Naive thymus-derived CD8-positive, alpha-beta T cell (primary cell): Measurements from ENCODE around the gene CLDN34. TPM values are rescaled to one million over a fixed set of nuclear protein-coding genes. Genes with fewer than 3 reads are reported as not detected.

Experiments
- ATAC-seq, 2 donors: fragments of 150-1000 bp; cut with Tn5 transposase in 1 of 2; sonication (Bioruptor Pico), chemical (Tn5 transposase) in 1 of 2; 1 replicate in 1 of 2; 2 replicates in 1 of 2; pipeline ENCODE4 v1.10.0; 2021; ENCODE audit warnings: mild to moderate bottlenecking in 2 of 2, moderate library complexity in 2 of 2
- POLR2A ChIA-PET: fragments of 350-600 bp; sonication (Branson Sonifier 250); formaldehyde crosslinking; loops from one replicate; lab custom pipeline; 2021; ENCODE audit warnings: antibody characterized with exemption; lab: Charles Lee
- DNase-seq, 10 donors: peaks; one replicate each; pipeline versions ENCODE4 v3.0.0 to v3.0.0-alpha.2; 2020 to 2022
- H3K27ac Mint-ChIP-seq, 10 donors: one replicate each; pipeline ENCODE4 v1.8.0; 2020 to 2022; ENCODE audit warnings: mild to moderate bottlenecking in 10 of 10, mixed read lengths in 10 of 10, moderate library complexity in 4 of 10, inconsistent platforms in 1 of 10
- H3K27me3 Mint-ChIP-seq, 5 donors: one replicate each; pipeline ENCODE4 v1.8.0; 2021 to 2022; ENCODE audit warnings: mixed read lengths in 5 of 5
- H3K36me3 Mint-ChIP-seq, 3 donors: one replicate each; pipeline ENCODE4 v1.8.0; 2020 to 2022; ENCODE audit warnings: mixed read lengths in 3 of 3, mild to moderate bottlenecking in 2 of 3, inconsistent platforms in 1 of 3
- H3K4me1 Mint-ChIP-seq, 4 donors: one replicate each; pipeline ENCODE4 v1.8.0; 2021 to 2022; ENCODE audit warnings: mixed read lengths in 4 of 4
- H3K4me3 Mint-ChIP-seq, 10 donors: one replicate each; pipeline ENCODE4 v1.8.0; 2020 to 2022; ENCODE audit warnings: mild to moderate bottlenecking in 10 of 10, mixed read lengths in 10 of 10, moderate library complexity in 6 of 10, inconsistent platforms in 1 of 10
- H3K9me3 Mint-ChIP-seq, 9 donors: one replicate each; pipeline ENCODE4 v1.8.0; 2020 to 2022; ENCODE audit warnings: mixed read lengths in 9 of 9, mild to moderate bottlenecking in 3 of 9, inconsistent platforms in 1 of 9, moderate library complexity in 1 of 9
- polyA plus RNA-seq, 3 donors: library from polyadenylated mRNA; unstranded; fragments of 300-500 nt; fragmentation: Illumina TruSeq; gene quantifications; one replicate each; pipeline ENCODE4 v1.2.3, GENCODE V29; 2021
- total RNA-seq, 8 experiments: library from RNA in 2 of 8; stranded (reverse) in 2 of 8; gene quantifications; one replicate each; pipeline ENCODE4 v1.2.3 and lab custom pipeline; 2021 to 2026

CLDN34 gene
- total and polyA plus RNA-seq, 5 experiments from 2014 or later, result not detected

DNA sequence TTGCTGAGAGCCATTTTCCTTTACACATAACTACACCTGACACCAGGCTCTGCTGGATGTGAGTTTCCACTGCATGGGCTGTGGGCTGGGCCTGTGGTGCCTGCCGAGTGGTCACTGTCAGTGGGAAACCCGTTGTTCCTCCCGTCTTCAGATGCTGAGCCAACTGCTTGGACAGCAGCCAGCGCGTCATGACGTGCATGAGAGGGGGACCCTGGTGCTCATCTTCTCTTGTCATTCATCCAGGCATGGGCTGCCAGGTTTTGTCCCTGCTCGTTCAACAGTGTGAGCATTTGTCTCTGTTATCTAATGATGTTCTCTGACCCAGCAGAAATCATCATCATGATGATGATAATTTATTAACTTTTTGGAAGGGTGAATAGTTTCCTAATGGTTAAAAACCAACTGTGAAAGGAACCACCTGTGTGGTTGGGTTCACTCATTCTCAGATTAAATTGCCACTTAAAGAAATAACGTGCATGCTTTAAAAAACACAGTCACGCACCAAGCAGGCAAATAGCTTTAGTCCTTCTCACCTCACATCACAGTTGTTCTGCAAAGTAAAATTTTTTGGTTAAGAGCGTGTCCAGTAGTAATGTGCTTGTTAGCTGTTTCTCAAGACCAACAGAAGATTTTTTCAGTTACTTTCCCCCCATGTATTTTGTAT is 19.9 kb upstream of the CLDN34 start:
- peak overlapping the region in 1 of 10 donors; percentile 62 for H3K27ac Mint-ChIP-seq
- POLR2A ChIA-PET, result no interaction called here
- H3K4me1 Mint-ChIP-seq, result peaks cover 0 to 9% (median 4%) of the 10 kb centered on the region in 4 donors
- no peaks in the 10 kb centered on the region for H3K36me3 Mint-ChIP-seq
- ATAC-seq, result no peak
- no peak overlapping the region for H3K4me3 Mint-ChIP-seq
- DNase-seq, result no peak
- H3K27me3 Mint-ChIP-seq, result peaks cover 3 to 31% (median 12%) of the 10 kb centered on the region in 5 donors
- peaks cover 0 to 10% (median 2%) of the 10 kb centered on the region in 9 donors for H3K9me3 Mint-ChIP-seq

DNA sequence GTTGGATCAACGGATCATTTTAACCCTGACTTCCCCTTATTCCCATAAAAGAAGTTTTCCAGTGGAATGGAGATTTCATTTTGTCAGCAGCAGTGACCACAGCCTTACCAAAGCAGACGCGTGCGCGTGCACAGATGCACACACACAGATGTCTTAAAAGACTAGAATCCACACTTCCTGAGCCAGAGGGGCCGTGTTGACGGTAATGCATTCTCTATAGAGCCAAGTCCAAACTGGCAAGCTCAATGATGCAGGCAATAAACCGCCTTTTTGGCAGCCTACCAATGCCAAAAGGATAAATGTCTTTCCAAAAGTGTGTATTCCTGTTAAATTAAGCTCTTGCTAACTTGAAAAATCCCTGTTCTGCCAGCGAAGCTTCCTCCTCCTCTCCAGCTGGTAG is 18.8 kb upstream of the CLDN34 start:
- Mint-ChIP-seq H3K4me1 (peaks cover 0 to under 1% (median under 1%) of the 10 kb centered on the region in 4 donors), H3K9me3 (peaks cover 0 to 14% (median 3%) of the 10 kb centered on the region in 9 donors), H3K36me3 (no peaks in the 10 kb centered on the region), H3K4me3 (no peak overlapping the region), H3K27me3 (peaks cover 3 to 28% (median 10%) of the 10 kb centered on the region in 5 donors), H3K27ac (no peak overlapping the region)
- POLR2A ChIA-PET, result no interaction called here
- ATAC-seq, result no peak
- no peak for DNase-seq

- Mint-ChIP-seq H3K27me3 (peaks cover 3 to 11% (median 6%) of the 10 kb centered on the region in 5 donors), H3K4me3 (no peak overlapping the region), H3K36me3 (no peaks in the 10 kb centered on the region), H3K9me3 (peaks cover 0 to 30% (median 3%) of the 10 kb centered on the region in 9 donors), H3K4me1 (no peaks in the 10 kb centered on the region), H3K27ac (peak overlapping the region in 1 of 10 donors; percentile 56)
- POLR2A ChIA-PET, result no interaction called here
- DNase-seq (no peak), ATAC-seq (no peak)
These were observed 14.9 kb upstream of the CLDN34 start for GRCh38 chrX:9952300-9952699.

DNA sequence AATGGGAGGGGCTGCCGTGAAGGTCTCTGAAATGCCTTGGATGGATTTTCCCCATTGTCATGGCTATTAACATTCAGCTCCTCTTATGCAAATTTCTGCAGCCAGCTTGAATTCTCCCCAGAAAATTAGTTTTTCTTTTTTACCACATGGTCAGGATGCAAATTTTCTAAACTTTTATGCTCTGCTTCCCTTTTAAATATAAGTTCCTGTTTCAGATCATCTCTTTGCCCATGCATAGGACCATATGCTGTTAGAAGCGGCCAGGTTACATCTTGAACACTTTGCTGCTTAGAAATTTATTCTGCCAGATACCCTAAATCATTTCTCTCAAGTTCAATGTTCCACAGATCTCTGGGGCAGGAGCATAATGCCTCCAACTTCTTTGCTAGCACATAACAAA is 13.8 kb upstream of the CLDN34 start:
- DNase-seq, result no peak
- Mint-ChIP-seq H3K4me3 (no peak overlapping the region), H3K9me3 (peaks cover 0 to 31% (median 3%) of the 10 kb centered on the region in 9 donors), H3K4me1 (no peaks in the 10 kb centered on the region), H3K27me3 (peaks cover 3 to 14% (median 5%) of the 10 kb centered on the region in 5 donors), H3K27ac (no peak overlapping the region), H3K36me3 (no peaks in the 10 kb centered on the region)
- POLR2A ChIA-PET, result no interaction called here
- ATAC-seq, result no peak

- POLR2A ChIA-PET, result no interaction called here
- DNase-seq (no peak), ATAC-seq (no peak)
- no peak overlapping the region for H3K4me3 Mint-ChIP-seq
- no peaks in the 10 kb centered on the region for H3K36me3 Mint-ChIP-seq
- H3K9me3 Mint-ChIP-seq, result peaks cover 0 to 35% (median 3%) of the 10 kb centered on the region in 9 donors
- no peak overlapping the region for H3K27ac Mint-ChIP-seq
- peaks cover 3 to 24% (median 5%) of the 10 kb centered on the region in 5 donors for H3K27me3 Mint-ChIP-seq
- no peaks in the 10 kb centered on the region for H3K4me1 Mint-ChIP-seq
These were observed 11.7 kb upstream of the CLDN34 start for GRCh38 chrX:9955506-9955905.

DNA sequence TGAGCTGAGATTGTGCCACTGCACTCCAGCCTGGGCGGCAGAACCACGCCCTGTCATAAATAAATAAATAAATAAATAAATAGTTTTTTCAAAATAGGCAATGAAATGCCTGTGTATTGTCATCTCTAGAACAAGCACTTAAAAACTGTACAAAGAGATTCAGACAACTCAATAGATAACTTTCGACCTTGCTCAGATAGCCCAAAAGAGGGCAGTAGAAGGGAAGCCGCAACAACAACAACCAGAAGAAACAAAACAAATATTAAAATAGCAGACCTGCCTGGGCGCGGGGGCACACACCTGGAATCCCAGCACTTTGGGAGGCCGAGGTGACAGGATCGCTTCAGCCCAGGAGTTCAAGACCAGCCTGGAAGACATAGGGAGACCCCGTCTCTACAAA is 9.4 kb upstream of the CLDN34 start:
- no peak overlapping the region for H3K4me3 Mint-ChIP-seq
- peaks cover 3 to 14% (median 4%) of the 10 kb centered on the region in 5 donors for H3K27me3 Mint-ChIP-seq
- no peaks in the 10 kb centered on the region for H3K4me1 Mint-ChIP-seq
- no peak overlapping the region for H3K27ac Mint-ChIP-seq
- H3K36me3 Mint-ChIP-seq, result no peaks in the 10 kb centered on the region
- no peak for DNase-seq
- POLR2A ChIA-PET, result no interaction called here
- H3K9me3 Mint-ChIP-seq, result peaks cover 0 to 23% (median 0%) of the 10 kb centered on the region in 9 donors
- ATAC-seq, result no peak

GRCh38 chrX:9958183-9958582 is 9.0 kb upstream of the CLDN34 start:
- peaks cover 3 to 14% (median 4%) of the 10 kb centered on the region in 5 donors for H3K27me3 Mint-ChIP-seq
- no peak for DNase-seq
- H3K4me1 Mint-ChIP-seq, result no peaks in the 10 kb centered on the region
- no peak for ATAC-seq
- POLR2A ChIA-PET, result no interaction called here
- H3K9me3 Mint-ChIP-seq, result peaks cover 0 to 23% (median 0%) of the 10 kb centered on the region in 9 donors
- no peaks in the 10 kb centered on the region for H3K36me3 Mint-ChIP-seq
- no peak overlapping the region for H3K4me3 Mint-ChIP-seq
- no peak overlapping the region for H3K27ac Mint-ChIP-seq

- H3K9me3 Mint-ChIP-seq, result peaks cover 0 to 5% (median 0%) of the 10 kb centered on the region in 9 donors
- ATAC-seq, result no peak
- no peak for DNase-seq
- no peak overlapping the region for H3K4me3 Mint-ChIP-seq
- peak overlapping the region in 1 of 10 donors; percentile 34 for H3K27ac Mint-ChIP-seq
- POLR2A ChIA-PET, result no interaction called here
- H3K36me3 Mint-ChIP-seq, result no peaks in the 10 kb centered on the region
- peaks cover 5 to 25% (median 9%) of the 10 kb centered on the region in 5 donors for H3K27me3 Mint-ChIP-seq
- peaks cover 0 to 3% (median 0%) of the 10 kb centered on the region in 4 donors for H3K4me1 Mint-ChIP-seq
These were observed 5.4 kb upstream of the CLDN34 start for GRCh38 chrX:9961750-9962149.

- no peak overlapping the region for H3K4me3 Mint-ChIP-seq
- H3K27me3 Mint-ChIP-seq, result peaks cover 0 to 1% (median 0%) of the 10 kb centered on the region in 5 donors
- no peak for ATAC-seq
- DNase-seq, result no peak
- peaks cover 0 to 4% (median 0%) of the 10 kb centered on the region in 3 donors for H3K36me3 Mint-ChIP-seq
- peaks cover 0 to 14% (median 0%) of the 10 kb centered on the region in 9 donors for H3K9me3 Mint-ChIP-seq
- no peak overlapping the region for H3K27ac Mint-ChIP-seq
- POLR2A ChIA-PET, result interaction anchor here (0.7 kb wide), 1 partner anchor 752 kb away, joined by 3 read pairs; no protein-coding TSS in a partner anchor
- H3K4me1 Mint-ChIP-seq, result peaks cover 0 to 9% (median 0%) of the 10 kb centered on the region in 4 donors
These were observed 10.5 kb downstream of the CLDN34 start for GRCh38 chrX:9977635-9978034.

DNA sequence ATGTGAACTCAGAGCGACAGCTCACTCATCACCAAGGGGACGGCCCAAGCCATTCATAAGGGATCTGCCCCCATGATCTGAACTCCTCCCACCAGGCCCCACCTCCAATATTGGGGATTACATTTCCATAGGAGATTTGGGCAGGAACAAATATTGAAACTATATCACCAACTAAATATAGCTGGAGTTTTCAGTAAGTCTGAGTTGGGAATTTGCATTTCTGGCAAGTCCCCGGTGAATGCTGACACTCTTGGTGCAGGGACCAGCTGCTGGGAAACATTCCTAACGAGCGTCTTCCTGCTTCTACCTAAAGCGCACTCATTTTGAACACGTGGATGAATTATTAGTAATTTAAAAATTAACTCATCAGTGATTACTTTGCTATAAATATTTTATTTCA is 13.2 kb downstream of the CLDN34 start:
- POLR2A ChIA-PET, result no interaction called here
- Mint-ChIP-seq H3K9me3 (peaks cover 0 to 2% (median 0%) of the 10 kb centered on the region in 9 donors), H3K27me3 (peaks cover 0 to 9% (median 0%) of the 10 kb centered on the region in 5 donors), H3K4me3 (no peak overlapping the region), H3K4me1 (peaks cover 0 to 11% (median 0%) of the 10 kb centered on the region in 4 donors), H3K27ac (no peak overlapping the region), H3K36me3 (peaks cover 0 to 2% (median 0%) of the 10 kb centered on the region in 3 donors)
- DNase-seq (no peak), ATAC-seq (no peak)

GRCh38 chrX:9980927-9981326 is 13.8 kb downstream of the CLDN34 start:
- H3K9me3 Mint-ChIP-seq, result no peaks in the 10 kb centered on the region
- no peak for ATAC-seq
- H3K27ac Mint-ChIP-seq, result peak overlapping the region in 1 of 10 donors; percentile 38
- no peaks in the 10 kb centered on the region for H3K36me3 Mint-ChIP-seq
- H3K4me1 Mint-ChIP-seq, result peaks cover 0 to 11% (median 0%) of the 10 kb centered on the region in 4 donors
- POLR2A ChIA-PET, result no interaction called here
- H3K27me3 Mint-ChIP-seq, result peaks cover 0 to 10% (median 0%) of the 10 kb centered on the region in 5 donors
- DNase-seq, result no peak
- H3K4me3 Mint-ChIP-seq, result no peak overlapping the region

- DNase-seq, result no peak
These were observed 16.3 kb downstream of the CLDN34 start for GRCh38 chrX:9983441-9983840.

GRCh38 chrX:9983846-9984245 is 16.7 kb downstream of the CLDN34 start:
- Mint-ChIP-seq H3K4me1 (peaks cover 0 to 14% (median 0%) of the 10 kb centered on the region in 4 donors), H3K27me3 (peaks cover 0 to 10% (median 0%) of the 10 kb centered on the region in 5 donors), H3K4me3 (no peak overlapping the region), H3K36me3 (no peaks in the 10 kb centered on the region), H3K27ac (no peak overlapping the region), H3K9me3 (no peaks in the 10 kb centered on the region)
- DNase-seq (no peak), ATAC-seq (no peak)
- POLR2A ChIA-PET, result no interaction called here

More at GRCh38 chrX:9983441-9983840, 16.3 kb downstream of the CLDN34 start:
- POLR2A ChIA-PET, result no interaction called here
- Mint-ChIP-seq H3K36me3 (no peaks in the 10 kb centered on the region), H3K27me3 (peaks cover 0 to 10% (median 0%) of the 10 kb centered on the region in 5 donors), H3K27ac (no peak overlapping the region), H3K4me3 (no peak overlapping the region), H3K4me1 (peaks cover 0 to 14% (median 0%) of the 10 kb centered on the region in 4 donors), H3K9me3 (no peaks in the 10 kb centered on the region)
- no peak for ATAC-seq
